Left renal pelvis (tissue), 4 donors: ENCODE results near the gene EVA1A. TPM values are rescaled to one million over a fixed set of nuclear protein-coding genes. Genes with fewer than 3 reads are reported as not detected.

Source experiments
- DNase-seq, 4 donors: peaks; one replicate each; pipeline ENCODE4 v3.0.0-alpha.2; 2013; ENCODE audit warnings: low read depth in 4 of 4, low spot score in 3 of 4
- polyA plus RNA-seq, 4 donors: library from polyadenylated mRNA; unstranded; fragments of 120-200 nt; gene quantifications; one replicate each; pipeline ENCODE4 v1.2.1, GENCODE V29; 2013; ENCODE audit not compliant: insufficient read length in 4 of 4

The EVA1A gene
- polyA plus RNA-seq, 4 donors: 4.7 to 18.1 (median 15.3) TPM

DNA sequence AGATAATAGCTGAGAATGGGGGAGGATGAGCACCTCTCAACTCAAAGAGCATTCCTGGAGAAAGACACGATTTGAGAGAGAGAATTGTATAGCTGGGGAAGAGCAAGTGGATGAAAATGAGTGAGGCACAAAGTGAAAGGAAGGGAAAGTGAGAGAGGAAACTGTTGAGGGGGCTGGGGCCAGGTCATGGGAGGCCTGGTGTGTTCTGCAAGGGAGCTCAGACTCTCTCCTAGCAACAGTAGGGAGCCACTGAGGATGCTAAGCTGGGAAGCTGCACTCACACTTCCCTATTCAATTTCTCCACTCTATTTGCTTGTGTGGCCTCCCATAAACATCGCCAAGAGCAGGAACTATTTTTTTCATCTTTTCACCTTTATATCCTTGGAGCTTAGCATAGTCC is 14.8 kb downstream of the EVA1A start:
- no peak for DNase-seq

GRCh38 chr2:75545387-75545786 is 15.4 kb downstream of the EVA1A start:
- DNase-seq: no peak

- DNase-seq: no peak
Measured at GRCh38 chr2:75543446-75543845, 17.3 kb downstream of the EVA1A start.

DNA sequence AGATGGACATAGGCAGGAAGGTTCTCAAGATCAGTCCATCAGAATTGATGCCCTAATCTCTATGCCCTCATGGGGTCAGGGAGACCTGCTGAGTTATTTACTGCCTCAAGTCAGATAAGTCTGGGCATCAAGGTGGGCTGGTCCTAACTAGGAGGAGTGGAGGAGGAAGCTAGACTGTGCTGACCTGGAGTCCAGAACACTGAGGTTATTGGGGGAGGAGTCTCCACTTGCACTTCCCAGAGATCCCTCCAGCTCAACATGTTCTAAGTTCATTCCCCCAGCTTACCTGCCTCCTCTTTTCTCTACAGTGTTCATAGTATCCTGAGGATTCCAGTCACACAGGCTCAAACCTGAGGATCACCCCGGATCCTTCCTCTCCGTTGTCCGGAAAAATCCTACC is 19.3 kb downstream of the EVA1A start:
- DNase-seq: no peak

GRCh38 chr2:75540994-75541393 is 19.7 kb downstream of the EVA1A start:
- no peak for DNase-seq

GRCh38 chr2:75539955-75540716 is 20.6 kb downstream of the EVA1A start:
- DNase-seq: no peak

- no peak for DNase-seq
Measured at GRCh38 chr2:75538521-75539490, 21.9 kb downstream of the EVA1A start.

GRCh38 chr2:75537658-75538057 is 23.1 kb downstream of the EVA1A start:
- DNase-seq: no peak

- DNase-seq: no peak
Measured at GRCh38 chr2:75533135-75533534, 27.6 kb downstream of the EVA1A start.

DNA sequence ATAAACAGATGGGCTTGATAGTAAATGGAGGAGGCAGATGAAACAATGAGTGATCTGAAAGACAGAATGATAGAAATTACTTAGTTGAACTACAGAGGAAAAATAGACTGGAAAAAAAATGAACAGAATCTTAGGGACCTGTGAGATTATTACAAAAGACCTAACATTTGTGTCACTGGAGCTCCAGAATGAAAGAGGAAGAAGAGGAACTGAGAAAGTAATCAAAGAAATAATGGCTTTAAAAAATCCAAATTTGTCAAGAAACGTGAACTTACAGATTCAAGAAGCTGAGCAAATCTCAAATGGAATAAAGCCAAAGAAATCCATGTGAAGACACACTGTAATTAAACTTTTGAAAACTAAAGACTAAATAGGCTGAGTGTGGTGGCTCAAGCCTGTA is 28.3 kb downstream of the EVA1A start:
- DNase-seq: no peak

DNA sequence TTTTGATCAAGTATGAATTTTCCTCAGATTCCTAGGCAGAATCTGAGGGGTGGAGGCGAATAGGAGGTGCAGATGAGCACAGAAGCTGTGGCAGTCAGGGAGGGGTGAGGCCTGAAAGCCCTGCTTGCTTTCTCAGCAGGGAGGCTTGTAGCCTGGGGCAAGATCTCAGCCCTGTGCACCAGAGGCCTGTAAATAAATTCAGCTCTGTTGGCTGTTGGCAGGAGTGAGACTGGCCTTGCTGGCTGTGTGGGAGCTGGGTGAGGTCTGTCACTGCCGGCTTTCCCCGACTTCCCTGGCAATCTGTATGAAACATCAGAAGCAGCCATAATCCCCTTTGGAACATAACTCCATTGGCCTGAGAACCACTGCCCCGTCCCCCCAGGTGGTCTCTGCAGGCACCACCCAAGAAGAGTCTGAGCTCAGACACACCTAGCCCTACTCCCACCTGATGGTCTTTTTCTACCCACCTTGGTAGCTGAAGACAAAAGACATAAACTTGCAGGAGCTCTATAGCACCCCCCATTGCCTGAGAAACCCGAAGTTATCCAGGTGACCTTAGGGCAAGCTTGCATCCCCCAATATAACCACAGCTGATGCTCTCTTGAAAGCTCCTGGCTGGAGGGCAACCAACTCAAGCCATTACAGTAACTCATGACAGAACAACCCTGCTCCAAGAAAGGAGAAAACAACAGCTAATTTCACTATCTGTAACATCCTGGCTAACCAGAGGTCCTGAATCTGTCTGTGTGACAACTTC is 32.3 kb downstream of the EVA1A start:
- DNase-seq: no peak

DNA sequence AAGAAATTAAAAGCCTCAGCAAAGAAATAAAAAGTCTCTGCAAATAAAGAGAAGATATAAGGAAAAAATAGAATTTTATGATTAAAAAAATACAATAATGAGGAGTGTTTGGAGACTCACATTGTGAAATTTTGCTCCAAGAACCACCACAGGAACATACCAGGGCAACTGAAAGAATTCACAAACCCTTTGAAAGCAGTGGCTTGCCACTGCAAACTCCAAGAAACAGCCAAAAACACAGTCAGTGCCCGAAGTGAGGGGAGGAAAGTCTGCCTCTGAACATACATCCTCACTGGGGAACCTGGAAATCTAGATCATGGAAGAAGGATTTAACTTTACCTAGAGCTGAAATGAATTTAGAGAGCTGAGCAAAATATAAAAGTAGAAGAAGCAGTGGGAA is 33.1 kb downstream of the EVA1A start:
- no peak for DNase-seq

- no peak for DNase-seq
Measured at GRCh38 chr2:75526842-75527241, 33.9 kb downstream of the EVA1A start.

- DNase-seq: no peak
Measured at GRCh38 chr2:75525434-75526310, 35.1 kb downstream of the EVA1A start.

GRCh38 chr2:75524276-75524911 is 36.3 kb downstream of the EVA1A start:
- DNase-seq: no peak

DNA sequence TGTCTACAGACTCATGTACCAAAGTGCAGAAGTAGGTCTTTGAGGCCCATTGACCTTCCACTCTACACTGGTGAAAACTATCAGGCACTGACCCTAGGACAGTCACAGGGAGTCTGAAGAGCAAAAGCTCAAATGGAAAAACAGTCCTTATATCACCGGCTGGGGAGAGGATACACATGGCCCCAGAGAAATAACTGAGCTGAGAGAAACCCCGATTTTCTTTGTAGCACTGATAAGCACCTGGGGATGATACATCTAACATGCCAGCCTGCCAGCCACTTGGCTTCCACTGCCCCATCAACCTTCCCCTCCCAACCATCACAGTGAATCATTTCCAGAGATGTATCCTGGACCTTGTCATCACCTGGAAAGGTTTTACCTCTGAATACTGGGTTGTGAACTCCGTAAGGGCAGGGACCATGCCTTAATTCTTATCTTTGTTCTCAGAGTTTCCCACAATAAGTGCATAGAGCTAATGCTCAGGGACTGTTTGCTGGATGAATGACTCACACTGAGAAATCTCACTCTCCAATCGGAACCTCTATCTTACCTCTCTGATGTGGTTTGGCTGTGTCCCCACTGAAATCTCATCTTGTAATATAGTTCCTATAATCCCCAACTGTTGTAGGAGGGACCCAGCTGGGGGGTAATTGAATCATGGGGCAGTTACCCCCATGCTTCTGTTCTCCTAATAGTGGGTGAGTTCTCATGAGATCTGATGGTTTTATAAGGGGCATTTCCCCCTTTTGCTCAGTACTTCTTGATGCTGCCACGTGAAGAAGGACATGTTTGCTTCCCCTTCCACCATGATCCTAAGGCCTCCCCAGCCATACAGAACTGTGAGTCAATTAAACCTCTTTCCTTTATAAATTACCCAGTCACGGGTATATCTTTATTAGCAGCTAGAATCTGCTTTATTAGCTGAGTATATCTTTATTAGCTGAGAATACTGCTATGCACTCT is 37.1 kb downstream of the EVA1A start:
- DNase-seq: no peak

DNA sequence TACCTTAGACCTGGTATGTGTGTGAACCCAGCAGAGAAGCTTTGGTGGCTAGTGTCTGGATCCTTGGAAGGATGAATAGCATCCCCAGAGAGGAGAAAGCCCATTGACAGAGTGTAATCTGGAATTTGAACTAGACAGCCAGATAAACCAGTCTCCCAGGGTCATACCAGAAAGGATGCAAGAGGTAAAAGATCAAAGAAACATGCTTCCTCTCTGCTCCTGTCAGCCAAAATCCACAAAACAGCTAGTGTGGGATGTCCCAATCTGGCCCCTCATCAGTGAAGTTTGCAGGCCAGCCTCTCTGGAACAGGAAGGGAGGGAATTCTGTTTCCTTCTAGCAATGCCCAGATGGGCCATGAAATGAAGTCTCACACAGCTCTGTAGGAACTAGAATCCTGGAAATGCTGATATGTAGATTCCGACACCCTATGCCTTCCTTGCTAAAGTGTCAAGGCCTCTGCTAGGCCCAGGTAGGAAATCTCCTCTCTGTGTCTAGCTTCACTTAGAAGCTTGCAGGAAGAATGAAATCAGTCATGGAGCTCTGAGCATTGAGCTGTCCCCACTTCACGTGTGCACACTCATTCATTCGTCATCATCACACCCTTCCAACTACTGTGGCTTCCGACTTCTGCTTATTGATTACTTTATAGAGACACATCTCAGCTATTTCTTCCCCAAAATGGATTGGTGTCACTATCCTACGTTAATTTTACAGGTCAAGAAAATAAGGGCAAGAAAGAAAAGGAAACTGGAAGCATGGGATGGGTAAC is 38.0 kb downstream of the EVA1A start:
- no peak for DNase-seq
